GM19463 (cell line): ENCODE results near the gene LYSMD4.
"Not testable (repeated sequence)": the region's sequence is repeated elsewhere in the genome, so short reads cannot be mapped to it uniquely, and the experiment has no call there.

Experiments used
- ATAC-seq: cut with Tn5 transposase; IDR thresholded peaks from one replicate; pipeline ENCODE4 v1.9.1; 2021; ENCODE audit warnings: mild to moderate bottlenecking, moderate library complexity; ENCODE audit not compliant: unreplicated experiment

Gene LYSMD4

GRCh38 chr15:99733268-99734039, at the start of gene LYSMD4:
LYSMD4 (minus strand) TSS chr15:99733437; CDS start chr15:99731999, 1,438 bp downstream.
- ATAC-seq: peak; percentile 98

DNA sequence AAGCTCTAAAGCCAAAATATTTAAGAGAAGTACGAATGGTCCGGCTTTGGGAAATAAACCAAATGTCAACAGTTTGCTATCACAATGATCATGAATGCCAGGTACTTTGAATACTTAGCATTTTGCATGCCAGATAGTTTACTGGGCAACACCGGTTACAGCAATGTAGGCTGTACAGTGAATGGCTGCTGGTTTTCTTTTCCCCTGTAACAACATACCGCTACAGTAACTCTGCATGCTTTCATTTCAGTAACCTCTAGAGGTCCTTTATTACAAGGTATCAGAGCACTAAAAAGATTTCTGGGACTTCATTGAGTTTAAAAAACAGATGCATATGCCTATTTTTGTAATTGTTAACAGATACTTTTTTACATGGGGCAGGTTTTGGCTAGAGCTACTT, 48.8 kb upstream of the LYSMD4 start:
- not testable (repeated sequence) for ATAC-seq

DNA sequence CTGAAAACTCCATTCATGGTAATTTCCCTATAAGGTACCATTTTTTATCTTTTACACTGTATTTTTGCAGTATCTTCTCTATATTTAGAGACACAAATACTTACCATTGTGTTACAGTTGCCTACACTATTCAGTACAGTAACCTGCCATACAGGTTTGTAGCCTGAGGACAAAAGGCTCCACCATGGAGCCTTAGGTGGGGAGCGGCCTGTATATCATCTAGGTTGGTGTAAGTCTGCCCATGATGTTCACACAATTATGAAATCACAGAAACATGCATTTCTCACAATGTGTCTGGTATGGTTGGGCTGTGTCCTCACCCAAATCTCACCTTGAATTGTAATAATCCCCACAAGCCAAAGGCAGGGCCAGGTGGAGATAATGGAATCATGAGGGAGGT, 43.9 kb upstream of the LYSMD4 start:
- no peak for ATAC-seq

GRCh38 chr15:99764522-99764921, 31.3 kb upstream of the LYSMD4 start:
- ATAC-seq: no peak

DNA sequence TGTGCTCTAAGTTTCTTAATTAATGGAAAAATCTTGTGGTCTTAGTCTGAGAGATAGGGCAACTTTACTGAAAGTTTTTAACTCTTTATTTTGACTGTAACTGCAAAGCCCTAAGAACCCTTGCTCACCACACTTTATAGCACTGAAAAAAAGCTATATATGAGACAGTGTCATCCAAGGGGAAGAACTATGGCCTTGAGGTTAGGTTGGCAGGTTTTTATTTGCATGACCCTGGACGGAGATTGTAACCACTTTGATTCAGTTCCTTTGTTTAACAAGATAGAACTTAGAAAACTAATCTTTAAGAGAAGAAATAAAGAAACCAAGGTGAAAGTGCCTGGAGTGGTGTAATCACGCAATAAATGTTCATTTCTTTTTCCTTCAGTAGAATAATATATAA, 30.6 kb upstream of the LYSMD4 start:
- no peak for ATAC-seq

- no peak for ATAC-seq
These were observed 29.1 kb upstream of the LYSMD4 start for GRCh38 chr15:99762288-99762687.

DNA sequence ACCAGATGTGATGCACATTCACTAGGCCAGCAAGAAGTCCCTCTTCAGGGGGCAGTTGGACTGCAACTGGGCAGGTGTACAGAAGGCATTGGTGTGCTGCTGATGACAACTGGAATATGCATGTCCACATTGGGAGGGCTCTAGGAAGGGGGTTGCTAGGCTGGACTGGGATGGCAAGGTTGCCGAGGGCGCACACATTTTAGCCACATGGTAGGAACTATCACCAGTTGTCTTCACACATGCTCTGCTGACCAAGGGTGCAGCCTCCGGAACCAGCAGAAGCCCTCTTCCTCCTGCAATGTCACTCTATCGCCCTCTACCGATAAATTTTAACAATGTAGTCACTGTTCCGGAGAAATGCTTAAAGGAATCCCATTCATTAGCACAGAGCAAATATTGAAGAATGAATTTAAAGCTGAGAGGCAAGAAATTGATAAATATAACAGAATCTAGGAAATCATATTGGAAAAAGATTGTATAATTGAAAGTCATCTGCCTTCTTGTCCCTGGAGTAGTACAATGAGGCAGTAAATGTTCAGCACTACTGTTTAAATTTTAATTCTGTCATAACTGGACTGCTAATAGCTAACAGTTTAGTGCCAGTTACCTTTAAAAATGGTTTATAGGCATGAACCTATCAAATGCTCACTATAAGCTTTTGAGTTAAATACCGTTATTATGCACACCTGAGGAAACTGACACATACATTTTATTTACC, 22.6 kb upstream of the LYSMD4 start:
- ATAC-seq: peak; percentile 88

DNA sequence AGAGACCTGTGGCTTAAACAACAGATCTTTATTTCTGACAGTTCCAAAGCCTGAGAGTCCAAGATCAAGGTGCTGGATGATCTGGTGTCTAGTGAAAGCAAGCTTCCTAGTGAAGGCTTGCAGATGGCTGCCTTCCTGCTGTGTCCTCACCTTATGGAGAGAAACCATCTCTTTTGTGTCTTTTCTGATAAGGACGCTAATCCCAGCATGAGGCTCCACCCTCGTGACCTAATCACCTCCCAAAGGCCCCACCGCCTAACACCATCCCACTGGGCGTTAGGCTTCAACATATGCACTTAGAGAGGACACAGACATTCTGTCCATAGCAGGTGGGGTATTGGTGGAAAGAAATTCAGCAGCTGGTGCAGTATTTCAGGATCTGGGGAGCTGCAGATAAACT, 19.8 kb upstream of the LYSMD4 start:
- no peak for ATAC-seq

GRCh38 chr15:99752556-99752955, 19.3 kb upstream of the LYSMD4 start:
- ATAC-seq: no peak

GRCh38 chr15:99750326-99750725, 17.1 kb upstream of the LYSMD4 start:
- not testable (repeated sequence) for ATAC-seq

GRCh38 chr15:99749386-99749785, 16.1 kb upstream of the LYSMD4 start:
- ATAC-seq: no peak

- ATAC-seq: no peak
These were observed 12.3 kb upstream of the LYSMD4 start for GRCh38 chr15:99745370-99746086.

GRCh38 chr15:99744142-99744541, 10.9 kb upstream of the LYSMD4 start:
- ATAC-seq: no peak

DNA sequence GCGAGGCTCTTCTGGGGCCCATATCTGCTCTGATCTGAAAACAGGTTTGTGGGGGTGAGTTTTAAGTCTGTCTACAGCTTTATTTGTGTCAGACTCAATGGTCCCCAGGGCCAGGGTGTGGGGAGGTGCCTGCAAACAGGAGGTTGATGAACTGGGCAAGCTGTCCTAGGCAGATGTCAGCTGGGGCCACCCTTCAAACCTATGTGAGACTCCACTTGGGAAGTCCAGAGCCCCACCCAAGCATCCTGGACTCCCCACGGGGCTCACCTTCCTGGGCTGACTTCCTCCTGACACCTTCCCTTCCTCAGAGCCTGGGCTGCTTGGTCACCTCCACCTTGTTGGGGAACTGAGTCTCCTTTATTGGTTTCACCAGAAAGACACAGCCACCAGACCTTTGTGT, 8.6 kb upstream of the LYSMD4 start:
- no peak for ATAC-seq

DNA sequence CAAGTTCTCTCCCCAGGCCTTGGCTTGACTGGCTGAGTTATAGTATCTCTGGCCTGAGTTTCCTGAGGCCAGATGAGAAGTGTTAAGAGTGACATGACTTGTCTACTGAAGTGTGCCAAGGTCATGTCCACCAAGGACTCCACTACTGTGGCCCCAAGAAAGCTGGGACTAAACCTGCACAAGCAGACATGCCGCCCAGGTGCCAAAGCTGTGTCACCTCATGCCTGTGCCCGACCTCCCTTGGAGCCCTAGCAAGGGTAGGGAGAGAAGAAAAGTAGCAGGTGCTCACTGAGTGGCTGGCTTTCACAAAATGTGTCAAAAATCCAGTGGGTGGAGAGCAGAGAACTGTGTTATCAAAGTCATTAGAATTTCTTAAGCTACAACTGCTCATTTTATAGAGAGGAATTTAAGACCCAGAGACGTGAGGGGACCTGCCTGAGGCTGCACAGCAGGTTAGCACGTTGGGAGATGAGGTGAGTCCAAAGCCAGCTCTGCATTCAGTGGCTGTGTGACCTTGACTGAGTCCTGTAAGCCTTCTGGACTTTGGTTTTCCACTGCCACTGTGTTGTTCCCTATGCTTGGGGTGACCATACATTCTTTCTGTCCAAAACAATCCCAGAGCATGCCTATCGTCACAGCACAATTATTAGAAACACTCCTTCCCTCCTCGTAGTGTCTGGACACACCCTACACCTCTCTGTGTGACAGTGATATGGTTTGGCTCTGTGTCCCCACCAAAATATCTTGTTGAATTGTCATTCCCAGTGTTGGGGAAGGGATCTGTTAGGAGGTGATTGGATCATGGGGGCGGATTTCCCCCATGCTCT, 5.0 kb upstream of the LYSMD4 start:
- ATAC-seq: no peak

DNA sequence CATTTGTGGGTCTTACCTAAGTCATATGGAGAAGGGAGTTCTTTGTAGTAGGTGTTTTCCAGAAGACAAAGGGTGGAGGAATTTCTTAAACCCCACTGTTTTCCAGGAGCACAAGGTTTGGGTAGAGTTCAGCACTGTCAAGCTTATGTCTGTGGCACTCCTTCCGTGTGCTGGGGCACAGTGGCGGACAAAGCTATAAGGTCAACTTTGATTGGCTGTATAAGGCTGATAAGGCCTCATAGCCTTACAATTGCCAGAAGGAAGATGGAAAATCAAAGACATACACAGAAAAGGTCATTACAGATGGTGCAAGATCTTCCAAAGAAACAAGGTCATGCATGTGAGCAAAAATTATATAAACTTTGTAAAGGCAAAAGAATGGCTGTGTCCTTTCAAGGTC, 3.5 kb upstream of the LYSMD4 start:
- ATAC-seq: no peak

GRCh38 chr15:99735868-99736267, 2.6 kb upstream of the LYSMD4 start:
- no peak for ATAC-seq

- no peak for ATAC-seq
These were observed 1.3 kb upstream of the LYSMD4 start for GRCh38 chr15:99734575-99734974.

- ATAC-seq: not testable (repeated sequence)
These were observed 729 bp upstream of the LYSMD4 start for GRCh38 chr15:99734040-99734291.

- peak; percentile 25 for ATAC-seq
These were observed 428 bp downstream of the LYSMD4 start for GRCh38 chr15:99732751-99733267.
